K562 (cell line): ENCODE measurements around the gene ABCA10. TPM values are rescaled to one million over a fixed set of nuclear protein-coding genes. Genes with fewer than 3 reads are reported as not detected.

Source experiments
- ATAC-seq: fragments of 200-7000 bp; cut with Tn5 transposase; 3 replicates; pipeline ENCODE4 v1.9.1; 2020; ENCODE audit warnings: moderate library complexity
- BruUV-seq: library from RNA; stranded (reverse); fragments of 400-500 nt; replicated peaks from 2 replicates; lab custom pipeline; 2021; lab: Mats Ljungman, UMichigan
- CTCF ChIA-PET: fragments of 300-600 bp; formaldehyde crosslinking; extraction: SDS; loops from one replicate; lab custom pipeline; 2021; ENCODE audit warnings: low intra/inter-chr PET ratio; lab: Yijun Ruan, JAX
- POLR2A ChIA-PET: fragments of 300-600, 350-650 bp; sonication (Branson Sonifier 250); formaldehyde crosslinking; extraction: SDS; loops from one replicate; lab custom pipeline; 2021; ENCODE audit warnings: antibody characterized with exemption, inconsistent platforms; lab: Yijun Ruan, JAX
- DNase-seq, 4 experiments: peaks; one replicate each; pipeline versions ENCODE4 v3.0.0 to v3.0.0-alpha.2; 2011 to 2018; ENCODE audit warnings: low spot score in 3 of 4, mixed read lengths in 3 of 4; ENCODE audit errors: extremely low read depth in 1 of 4
- FAIRE-seq: peaks from 2 replicates; lab custom pipeline; 2011; peaks lifted over from hg19 to GRCh38; lab: Jason Lieb, UNC
- H2AFZ ChIP-seq: 2 replicates; pipeline ENCODE4 v1.6.0; 2011; ENCODE audit warnings: low read depth, low read length, control low read depth, inconsistent platforms
- H3K27ac ChIP-seq: fragments of 200-600 bp; 3 replicates; pipeline ENCODE4 v1.8.0; 2011; ENCODE audit warnings: low read depth, mild to moderate bottlenecking, control low read depth, inconsistent platforms, low read length, moderate library complexity, mixed read lengths; ENCODE audit errors: extremely low read depth
- H3K27me3 ChIP-seq, 2 experiments: fragments of 300-600 bp in 1 of 2; 2 replicates in 1 of 2; 3 replicates in 1 of 2; pipeline versions ENCODE4 v1.6.0 to v1.8.0; 2011; ENCODE audit warnings: inconsistent platforms in 2 of 2, low read length in 2 of 2, mild to moderate bottlenecking in 1 of 2, mixed read lengths in 1 of 2, moderate library complexity in 1 of 2; ENCODE audit not compliant: control insufficient read depth in 2 of 2, insufficient read depth in 2 of 2
- H3K36me3 ChIP-seq: fragments of 300-600 bp; 3 replicates; pipeline ENCODE4 v1.8.0; 2011; ENCODE audit warnings: mild to moderate bottlenecking, low read length, inconsistent platforms; ENCODE audit not compliant: control insufficient read depth, insufficient read depth
- H3K4me1 ChIP-seq, 2 experiments: fragments of 200-600 bp in 1 of 2; replicated peaks in 1 of 2; 2 replicates in 1 of 2; 3 replicates in 1 of 2; pipeline versions ENCODE4 v1.5.1 to v1.8.0; 2011; ENCODE audit warnings: inconsistent platforms in 2 of 2, low read length in 2 of 2, mild to moderate bottlenecking in 1 of 2, mixed read lengths in 1 of 2, moderate library complexity in 1 of 2; ENCODE audit not compliant: control insufficient read depth in 2 of 2, insufficient read depth in 2 of 2
- H3K4me2 ChIP-seq: 2 replicates; pipeline ENCODE4 v1.6.1; 2011; ENCODE audit warnings: low read length, control low read depth, inconsistent platforms, mixed read lengths; ENCODE audit not compliant: insufficient read depth
- H3K4me3 ChIP-seq: fragments of 200-600 bp; sonication (generic), shearing (Covaris generic); 2 replicates; pipeline ENCODE4 v1.5.1; 2016; ENCODE audit warnings: control low read depth, inconsistent platforms
- H3K79me2 ChIP-seq: fragments of 200-600 bp; 3 replicates; pipeline ENCODE4 v1.8.0; 2011; ENCODE audit warnings: low read length, inconsistent platforms; ENCODE audit not compliant: control insufficient read depth, insufficient read depth
- H3K9ac ChIP-seq, 2 experiments: 2 replicates each; pipeline versions ENCODE4 v1.6.0 to v1.6.1; 2011; ENCODE audit warnings: low read depth in 2 of 2, low read length in 2 of 2, control low read depth in 1 of 2, inconsistent platforms in 1 of 2, mild to moderate bottlenecking in 1 of 2, mixed read lengths in 1 of 2; ENCODE audit not compliant: insufficient read depth in 1 of 2
- H3K9me1 ChIP-seq: one replicate; pipeline ENCODE4 v1.6.0; 2011; ENCODE audit warnings: inconsistent platforms, mild to moderate bottlenecking, low read length, moderate library complexity; ENCODE audit not compliant: control insufficient read depth, insufficient read depth
- H3K9me3 ChIP-seq: replicated peaks from 2 replicates; pipeline ENCODE4 v1.5.1; 2011; ENCODE audit warnings: low read depth, low read length, inconsistent platforms; ENCODE audit not compliant: control insufficient read depth, insufficient read depth
- H4K20me1 ChIP-seq: replicated peaks from 2 replicates; pipeline ENCODE4 v1.6.1; 2011; ENCODE audit warnings: low read length, inconsistent platforms, mixed read lengths; ENCODE audit not compliant: control insufficient read depth, insufficient read depth
- ATF1 ChIP-seq, 2 experiments: fragments of 450-650 bp in 1 of 2; IDR thresholded peaks; 2 replicates each; pipeline ENCODE4 v1.6.1; 2016; ENCODE audit warnings: missing compliant biosample characterization in 1 of 2, missing genetic modification characterization in 1 of 2
- CHCHD3 ChIP-seq: fragments of 250-450 bp; sonication (Bioruptor Pico); IDR thresholded peaks from 2 replicates; pipeline ENCODE4 v2.1.2; 2022; ENCODE audit warnings: mild to moderate bottlenecking
- ETV5 ChIP-seq: sonication (generic); formaldehyde crosslinking; IDR thresholded peaks from 2 replicates; pipeline ENCODE4 v1.4.0; 2020; ENCODE audit warnings: low read depth, mild to moderate bottlenecking, missing genetic modification reagents
- RFX1 ChIP-seq: fragments of 450-650 bp; IDR thresholded peaks from 2 replicates; pipeline ENCODE4 v1.6.1; 2016; ENCODE audit warnings: mild to moderate bottlenecking, moderate library complexity
- SMAD2 ChIP-seq: fragments of 150-350 bp; IDR thresholded peaks from 2 replicates; pipeline ENCODE4 v1.6.1; 2014; ENCODE audit warnings: low read depth, mild to moderate bottlenecking, low read length
- SMAD3 ChIP-seq: fragments of 450-650 bp; formaldehyde crosslinking; conservative IDR thresholded peaks from 2 replicates; pipeline ENCODE4 v1.4.0; 2020; ENCODE audit warnings: mild to moderate bottlenecking
- TCFL5 ChIP-seq: fragments of 250-450 bp; sonication (Bioruptor Pico); conservative IDR thresholded peaks from 2 replicates; pipeline ENCODE4 v1.6.1; 2021; ENCODE audit warnings: mild to moderate bottlenecking, moderate library complexity, matching md5 sums
- ZBTB1 ChIP-seq: sonication (generic); formaldehyde crosslinking; IDR thresholded peaks from 2 replicates; pipeline ENCODE4 v1.8.1; 2023; ENCODE audit warnings: missing genetic modification reagents, low read depth, mild to moderate bottlenecking, borderline replicate concordance
- ZFP30 ChIP-seq: fragments of 250-450 bp; sonication (Bioruptor Pico); IDR thresholded peaks from 2 replicates; pipeline ENCODE4 v1.8.0; 2022; ENCODE audit warnings: moderate library complexity, mild to moderate bottlenecking, inconsistent platforms, borderline replicate concordance
- ZNF436 ChIP-seq: fragments of 250-450, 450-650 bp; sonication (Bioruptor Pico); formaldehyde crosslinking; IDR thresholded peaks from 2 replicates; pipeline ENCODE4 v1.7.0; 2020; ENCODE audit warnings: mild to moderate bottlenecking
- WGBS: fragments of 100-300 bp; shearing (Covaris generic); methylation state at CpG from one replicate; pipeline ENCODE4 v1.1.6; 2016; ENCODE audit warnings: low coverage, mixed read lengths; ENCODE audit not compliant: insufficient coverage; ENCODE audit errors: missing lambda C conversion rate; 5-methylcytosine and 5-hydroxymethylcytosine counted together
- in situ Hi-C: fragments of 300-500 bp; cut with MboI; formaldehyde crosslinking; loops from 4 replicates; pipeline ENCODE4 v1.15.0; 2018; ENCODE audit warnings: inconsistent platforms, mixed read lengths
- intact Hi-C: fragments of 100-400 bp; cut with micrococcal nuclease; formaldehyde crosslinking; loops from 2 replicates; pipeline ENCODE4 v1.14.2; 2022
- polyA plus RNA-seq, 8 experiments: library from polyadenylated mRNA; depleted of rRNA in 4 of 8; stranded (reverse) in 5 of 8; unstranded in 3 of 8; fragments of >200 nt; fragmentation: Nextera tagmentation in 2 of 8; fragmentation: Illumina TruSeq in 1 of 8; extraction: Ambion mirVana in 2 of 8; extraction: Trizol in 1 of 8; gene quantifications; 2 replicates each; pipeline versions ENCODE4 v1.2.1 to v1.2.3, GENCODE V29; 2011 to 2014; ENCODE audit warnings: inconsistent platforms in 1 of 8, missing spikeins in 1 of 8
- total RNA-seq, 7 experiments: library from RNA; depleted of rRNA in 6 of 7; stranded (reverse); fragments of >200 nt in 6 of 7; fragmentation: Illumina TruSeq in 2 of 7; extraction: Trizol in 2 of 7; gene quantifications; 2 replicates each; pipeline versions ENCODE4 v1.2.1 to v1.2.3, GENCODE V29; 2011 to 2021; ENCODE audit warnings: low replicate concordance in 1 of 7
- TF ChIP-seq, protein P1 (sequence below): fragments of 250-450 bp; sonication (Bioruptor Pico); IDR thresholded peaks from 2 replicates; pipeline ENCODE4 v1.5.0; 2021
- TF ChIP-seq, protein P2 (sequence below), 2 experiments: fragments of 450-650 bp; IDR thresholded peaks; 2 replicates each; pipeline ENCODE4 v1.6.1; 2018; ENCODE audit warnings: mild to moderate bottlenecking in 2 of 2, low read depth in 1 of 2; ENCODE audit not compliant: partially characterized antibody in 2 of 2
- TF ChIP-seq, protein P3 (sequence below), 2 experiments: fragments of 450-650 bp; conservative IDR thresholded peaks; 2 replicates each; pipeline ENCODE4 v1.6.1; 2017; ENCODE audit warnings: mild to moderate bottlenecking in 2 of 2, moderate library complexity in 2 of 2
- TF ChIP-seq, protein P4 (sequence below): sonication (generic); formaldehyde crosslinking; IDR thresholded peaks from 2 replicates; pipeline ENCODE4 v1.8.0; 2022; ENCODE audit warnings: mild to moderate bottlenecking, missing genetic modification reagents
- TF ChIP-seq, protein P5 (sequence below): fragments of 250-450 bp; sonication (Bioruptor Pico); IDR thresholded peaks from 2 replicates; pipeline ENCODE4 v1.8.0; 2022; ENCODE audit warnings: moderate library complexity, mild to moderate bottlenecking, inconsistent platforms

Gene ABCA10
- total and polyA plus RNA-seq, 9 of the 15 experiments (the other 6 are each of a cell fraction or from before 2014, with no cell fraction given), result 0.04 to 0.45 (median 0.15) TPM; not detected in 1

DNA sequence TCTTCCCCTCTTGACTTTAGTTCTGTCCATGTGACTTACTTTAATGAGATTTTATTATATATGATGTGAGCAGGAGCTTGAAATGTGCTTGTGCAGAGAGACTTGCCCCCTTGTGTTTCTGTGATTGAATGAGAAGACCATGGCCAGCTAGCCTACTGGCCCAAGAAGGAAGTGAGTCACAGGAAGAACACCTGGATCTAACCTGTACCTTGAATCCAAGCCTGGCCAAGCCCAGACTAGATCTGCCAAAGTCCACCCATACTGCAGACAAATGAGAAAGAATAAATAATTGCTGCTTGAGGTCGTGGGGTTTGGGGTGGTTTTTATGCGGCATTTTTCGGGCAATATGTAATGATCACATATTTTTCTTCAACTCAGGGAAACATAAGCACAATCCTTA is 9.6 kb downstream of the ABCA10 start:
- 74% methylated on average over 3 of the region's 3 CpGs for WGBS
- Histone ChIP-seq H2AFZ (no peak overlapping the region), H3K9me3 (no peaks in the 10 kb centered on the region), H3K27ac (no peak overlapping the region), H3K4me2 (no peak overlapping the region), H3K27me3 (no peaks in the 10 kb centered on the region), H3K79me2 (no peaks in the 10 kb centered on the region), H3K36me3 (no peaks in the 10 kb centered on the region), H3K9me1 (no peaks in the 10 kb centered on the region), H3K4me3 (no peak overlapping the region), H3K4me1 (no peaks in the 10 kb centered on the region; a peak in 1 of 5 replicates), H4K20me1 (no peaks in the 10 kb centered on the region), H3K9ac (no peak overlapping the region)
- BruUV-seq, result no TSS peak
- ChIA-PET POLR2A (no interaction called here), CTCF (no interaction called here)
- intact Hi-C loops, result no loop called here
- no peak for DNase-seq
- no peak for FAIRE-seq
- no peak for ATAC-seq
- in situ Hi-C loops, result no loop called here
- no peak for TF ChIP-seq ZFP30 (CRISPR knock-in tag)
- TF ChIP-seq, protein P1, sequence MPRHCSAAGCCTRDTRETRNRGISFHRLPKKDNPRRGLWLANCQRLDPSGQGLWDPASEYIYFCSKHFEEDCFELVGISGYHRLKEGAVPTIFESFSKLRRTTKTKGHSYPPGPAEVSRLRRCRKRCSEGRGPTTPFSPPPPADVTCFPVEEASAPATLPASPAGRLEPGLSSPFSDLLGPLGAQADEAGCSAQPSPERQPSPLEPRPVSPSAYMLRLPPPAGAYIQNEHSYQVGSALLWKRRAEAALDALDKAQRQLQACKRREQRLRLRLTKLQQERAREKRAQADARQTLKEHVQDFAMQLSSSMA (CRISPR knock-in tag), result no peak
- TF ChIP-seq, protein P2, sequence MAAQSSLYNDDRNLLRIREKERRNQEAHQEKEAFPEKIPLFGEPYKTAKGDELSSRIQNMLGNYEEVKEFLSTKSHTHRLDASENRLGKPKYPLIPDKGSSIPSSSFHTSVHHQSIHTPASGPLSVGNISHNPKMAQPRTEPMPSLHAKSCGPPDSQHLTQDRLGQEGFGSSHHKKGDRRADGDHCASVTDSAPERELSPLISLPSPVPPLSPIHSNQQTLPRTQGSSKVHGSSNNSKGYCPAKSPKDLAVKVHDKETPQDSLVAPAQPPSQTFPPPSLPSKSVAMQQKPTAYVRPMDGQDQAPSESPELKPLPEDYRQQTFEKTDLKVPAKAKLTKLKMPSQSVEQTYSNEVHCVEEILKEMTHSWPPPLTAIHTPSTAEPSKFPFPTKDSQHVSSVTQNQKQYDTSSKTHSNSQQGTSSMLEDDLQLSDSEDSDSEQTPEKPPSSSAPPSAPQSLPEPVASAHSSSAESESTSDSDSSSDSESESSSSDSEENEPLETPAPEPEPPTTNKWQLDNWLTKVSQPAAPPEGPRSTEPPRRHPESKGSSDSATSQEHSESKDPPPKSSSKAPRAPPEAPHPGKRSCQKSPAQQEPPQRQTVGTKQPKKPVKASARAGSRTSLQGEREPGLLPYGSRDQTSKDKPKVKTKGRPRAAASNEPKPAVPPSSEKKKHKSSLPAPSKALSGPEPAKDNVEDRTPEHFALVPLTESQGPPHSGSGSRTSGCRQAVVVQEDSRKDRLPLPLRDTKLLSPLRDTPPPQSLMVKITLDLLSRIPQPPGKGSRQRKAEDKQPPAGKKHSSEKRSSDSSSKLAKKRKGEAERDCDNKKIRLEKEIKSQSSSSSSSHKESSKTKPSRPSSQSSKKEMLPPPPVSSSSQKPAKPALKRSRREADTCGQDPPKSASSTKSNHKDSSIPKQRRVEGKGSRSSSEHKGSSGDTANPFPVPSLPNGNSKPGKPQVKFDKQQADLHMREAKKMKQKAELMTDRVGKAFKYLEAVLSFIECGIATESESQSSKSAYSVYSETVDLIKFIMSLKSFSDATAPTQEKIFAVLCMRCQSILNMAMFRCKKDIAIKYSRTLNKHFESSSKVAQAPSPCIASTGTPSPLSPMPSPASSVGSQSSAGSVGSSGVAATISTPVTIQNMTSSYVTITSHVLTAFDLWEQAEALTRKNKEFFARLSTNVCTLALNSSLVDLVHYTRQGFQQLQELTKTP (IDR thresholded peaks at IDR 0.05; ENCODE audit: low read depth in 1 of 2, partially characterized antibody in 2 of 2), result no peak
- TF ChIP-seq, protein P3, sequence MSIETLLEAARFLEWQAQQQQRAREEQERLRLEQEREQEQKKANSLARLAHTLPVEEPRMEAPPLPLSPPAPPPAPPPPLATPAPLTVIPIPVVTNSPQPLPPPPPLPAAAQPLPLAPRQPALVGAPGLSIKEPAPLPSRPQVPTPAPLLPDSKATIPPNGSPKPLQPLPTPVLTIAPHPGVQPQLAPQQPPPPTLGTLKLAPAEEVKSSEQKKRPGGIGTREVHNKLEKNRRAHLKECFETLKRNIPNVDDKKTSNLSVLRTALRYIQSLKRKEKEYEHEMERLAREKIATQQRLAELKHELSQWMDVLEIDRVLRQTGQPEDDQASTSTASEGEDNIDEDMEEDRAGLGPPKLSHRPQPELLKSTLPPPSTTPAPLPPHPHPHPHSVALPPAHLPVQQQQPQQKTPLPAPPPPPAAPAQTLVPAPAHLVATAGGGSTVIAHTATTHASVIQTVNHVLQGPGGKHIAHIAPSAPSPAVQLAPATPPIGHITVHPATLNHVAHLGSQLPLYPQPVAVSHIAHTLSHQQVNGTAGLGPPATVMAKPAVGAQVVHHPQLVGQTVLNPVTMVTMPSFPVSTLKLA (conservative IDR thresholded peaks at IDR 0.05), result no peak
- TF ChIP-seq SMAD3, result no peak
- TF ChIP-seq CHCHD3 (CRISPR knock-in tag), result no peak
- TF ChIP-seq, protein P4, sequence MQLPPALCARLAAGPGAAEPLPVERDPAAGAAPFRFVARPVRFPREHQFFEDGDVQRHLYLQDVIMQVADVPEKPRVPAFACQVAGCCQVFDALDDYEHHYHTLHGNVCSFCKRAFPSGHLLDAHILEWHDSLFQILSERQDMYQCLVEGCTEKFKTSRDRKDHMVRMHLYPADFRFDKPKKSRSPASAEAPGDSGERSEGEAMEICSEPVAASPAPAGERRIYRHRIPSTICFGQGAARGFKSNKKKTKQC, result no peak
- no peak for TF ChIP-seq ZBTB1 (CRISPR knock-in tag)
- TF ChIP-seq SMAD2, result no peak
- no peak for TF ChIP-seq ATF1 (CRISPR knock-in tag; IDR thresholded peaks at IDR 0.05)
- no peak for TF ChIP-seq ATF1 (tag; IDR thresholded peaks at IDR 0.05)
- TF ChIP-seq TCFL5, result no peak
- TF ChIP-seq, protein P5, sequence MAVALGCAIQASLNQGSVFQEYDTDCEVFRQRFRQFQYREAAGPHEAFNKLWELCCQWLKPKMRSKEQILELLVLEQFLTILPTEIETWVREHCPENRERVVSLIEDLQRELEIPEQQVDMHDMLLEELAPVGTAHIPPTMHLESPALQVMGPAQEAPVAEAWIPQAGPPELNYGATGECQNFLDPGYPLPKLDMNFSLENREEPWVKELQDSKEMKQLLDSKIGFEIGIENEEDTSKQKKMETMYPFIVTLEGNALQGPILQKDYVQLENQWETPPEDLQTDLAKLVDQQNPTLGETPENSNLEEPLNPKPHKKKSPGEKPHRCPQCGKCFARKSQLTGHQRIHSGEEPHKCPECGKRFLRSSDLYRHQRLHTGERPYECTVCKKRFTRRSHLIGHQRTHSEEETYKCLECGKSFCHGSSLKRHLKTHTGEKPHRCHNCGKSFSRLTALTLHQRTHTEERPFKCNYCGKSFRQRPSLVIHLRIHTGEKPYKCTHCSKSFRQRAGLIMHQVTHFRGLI (CRISPR knock-in tag), result no peak
- no peak for TF ChIP-seq ZNF436 (CRISPR knock-in tag)
- no peak for TF ChIP-seq ETV5 (CRISPR knock-in tag)
- TF ChIP-seq RFX1, result no peak
